Activated naive CD4-positive, alpha-beta T cell treated with anti-CD3 and anti-CD28 coated beads, Interleukin-2, amount 10 ng/mL, durations not matched to agents 7 days and 5 days (primary cell): Measurements from ENCODE around the gene BEST3.
"Not testable (repeated sequence)": the region's sequence is repeated elsewhere in the genome, so short reads cannot be mapped to it uniquely, and the experiment has no call there.

Source experiments
- CTCF ChIA-PET: fragments of 350-600 bp; sonication (Branson Sonifier 250); formaldehyde crosslinking; loops from one replicate; lab custom pipeline; 2021; ENCODE audit warnings: antibody characterized with exemption; lab: Charles Lee
- DNase-seq: peaks from one replicate; pipeline ENCODE4 v3.0.0-alpha.2; 2020
- H3K27ac Mint-ChIP-seq: one replicate; pipeline ENCODE4 v1.8.0; 2021; ENCODE audit warnings: mild to moderate bottlenecking, moderate library complexity, mixed read lengths
- H3K27me3 Mint-ChIP-seq: one replicate; pipeline ENCODE4 v1.8.0; 2021; ENCODE audit warnings: mild to moderate bottlenecking, mixed read lengths
- H3K36me3 Mint-ChIP-seq: one replicate; pipeline ENCODE4 v1.8.0; 2021; ENCODE audit warnings: mixed read lengths
- H3K4me1 Mint-ChIP-seq: one replicate; pipeline ENCODE4 v1.8.0; 2021; ENCODE audit warnings: mixed read lengths
- H3K4me3 Mint-ChIP-seq: one replicate; pipeline ENCODE4 v1.8.0; 2021; ENCODE audit warnings: mild to moderate bottlenecking, moderate library complexity, mixed read lengths
- H3K9me3 Mint-ChIP-seq: one replicate; pipeline ENCODE4 v1.8.0; 2021; ENCODE audit warnings: mixed read lengths

The BEST3 gene

DNA sequence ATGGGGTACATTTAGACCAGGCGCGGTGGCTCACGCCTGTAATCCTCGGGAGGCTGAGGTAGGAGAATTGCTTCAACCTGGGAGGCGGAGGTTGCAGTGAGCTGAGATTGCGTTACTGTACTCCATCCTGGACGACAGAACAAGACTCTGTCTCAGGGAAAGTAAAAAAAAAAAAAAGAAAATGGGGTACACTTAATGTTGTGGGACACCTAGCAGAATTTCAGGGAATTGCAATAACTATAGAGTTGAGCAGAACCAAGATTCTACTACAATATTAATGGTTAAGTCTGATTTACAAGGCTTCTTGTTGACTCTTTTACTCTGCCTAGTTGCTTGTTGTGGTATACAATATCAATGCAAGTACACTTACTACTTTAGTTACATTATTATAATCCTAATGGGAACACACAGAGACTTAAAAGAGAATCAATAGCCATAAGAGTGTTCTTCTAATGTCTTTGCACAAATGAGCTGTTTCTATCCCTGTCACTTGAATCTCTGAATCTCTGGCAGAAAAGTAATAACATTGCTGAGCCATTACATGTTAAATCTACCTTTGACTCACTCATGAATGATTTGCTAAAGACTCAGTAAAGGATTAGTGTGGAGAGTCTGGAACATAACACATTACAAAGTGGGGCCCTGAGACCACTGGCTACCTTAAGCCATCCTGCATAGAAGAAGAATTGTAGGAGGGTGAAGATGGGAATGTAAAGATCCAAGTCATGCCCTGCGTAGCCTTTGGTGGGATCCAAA is 22.7 kb downstream of the BEST3 start:
- no peak for DNase-seq
- CTCF ChIA-PET: no interaction called here
- Mint-ChIP-seq H3K36me3 (no peaks in the 10 kb centered on the region), H3K27ac (no peak overlapping the region), H3K4me3 (no peak overlapping the region), H3K4me1 (no peaks in the 10 kb centered on the region), H3K27me3 (no peaks in the 10 kb centered on the region), H3K9me3 (no peaks in the 10 kb centered on the region)

DNA sequence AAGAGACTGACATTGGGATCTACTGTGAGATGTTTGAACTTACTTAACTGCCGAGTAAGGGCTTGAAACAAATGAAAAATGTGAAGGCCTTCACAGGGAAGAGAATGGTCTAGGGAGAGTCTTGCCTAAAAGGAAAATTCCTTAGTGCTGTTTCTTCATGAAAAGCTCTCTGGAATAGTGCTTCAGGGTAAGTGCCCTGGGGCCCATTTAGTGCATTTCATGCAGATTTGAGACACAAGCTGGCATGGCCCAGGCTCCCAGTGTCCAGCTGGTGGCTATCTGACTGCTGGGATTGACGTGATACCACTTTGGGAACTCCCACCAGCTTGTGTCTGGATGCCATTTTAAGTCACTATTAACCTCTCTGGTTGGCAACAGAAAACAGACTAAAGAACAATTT is 26.9 kb downstream of the BEST3 start:
- Mint-ChIP-seq H3K4me1 (no peaks in the 10 kb centered on the region), H3K27ac (no peak overlapping the region), H3K9me3 (no peaks in the 10 kb centered on the region), H3K4me3 (no peak overlapping the region), H3K36me3 (no peaks in the 10 kb centered on the region), H3K27me3 (peaks cover 5% of the 10 kb centered on the region)
- CTCF ChIA-PET: no interaction called here
- DNase-seq: no peak

DNA sequence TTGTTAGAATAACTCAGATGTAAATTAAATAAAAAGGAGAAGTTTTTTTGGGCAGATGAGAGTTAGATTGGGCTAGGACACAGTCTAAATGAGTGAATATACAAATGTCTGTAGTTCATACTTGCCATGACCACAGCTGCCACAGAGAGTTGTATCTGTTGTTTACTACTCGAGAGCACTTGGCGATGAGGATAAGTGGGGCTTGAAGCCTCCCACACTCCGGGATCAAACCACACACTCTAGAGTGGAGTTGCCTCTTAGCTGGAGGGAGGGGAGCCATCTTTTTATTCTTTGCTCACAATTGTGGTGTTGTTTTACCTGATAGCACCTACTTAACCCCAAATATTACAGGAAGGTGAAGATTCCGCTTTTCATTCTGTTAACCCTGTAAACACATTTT is 27.5 kb downstream of the BEST3 start:
- no peak overlapping the region for H3K4me3 Mint-ChIP-seq
- no peaks in the 10 kb centered on the region for H3K36me3 Mint-ChIP-seq
- no peaks in the 10 kb centered on the region for H3K9me3 Mint-ChIP-seq
- CTCF ChIA-PET: no interaction called here
- no peak overlapping the region for H3K27ac Mint-ChIP-seq
- H3K27me3 Mint-ChIP-seq: peaks cover 5% of the 10 kb centered on the region
- no peaks in the 10 kb centered on the region for H3K4me1 Mint-ChIP-seq
- DNase-seq: no peak

DNA sequence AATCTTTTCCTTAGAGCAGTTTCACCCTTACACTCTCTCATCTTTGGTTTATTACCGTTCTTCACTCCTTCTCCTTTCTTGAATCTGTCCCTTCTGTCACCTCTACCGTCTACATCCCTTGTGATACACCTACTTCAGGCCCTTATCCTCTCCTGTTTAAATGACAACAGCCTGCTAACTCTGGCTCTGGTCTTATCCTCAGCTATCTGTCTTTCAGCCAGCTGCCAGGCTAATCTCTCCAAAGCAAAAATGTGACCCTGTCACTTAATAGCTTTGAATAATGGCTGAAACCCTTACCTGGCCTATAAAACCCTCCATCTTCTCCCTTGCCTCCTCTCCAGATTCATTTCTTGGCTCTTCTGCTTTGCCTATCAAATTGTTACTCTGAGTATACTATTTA is 32.3 kb downstream of the BEST3 start:
- H3K27me3 Mint-ChIP-seq: peaks cover 15% of the 10 kb centered on the region
- no peaks in the 10 kb centered on the region for H3K36me3 Mint-ChIP-seq
- H3K4me1 Mint-ChIP-seq: no peaks in the 10 kb centered on the region
- H3K4me3 Mint-ChIP-seq: no peak overlapping the region
- H3K27ac Mint-ChIP-seq: no peak overlapping the region
- CTCF ChIA-PET: no interaction called here
- no peaks in the 10 kb centered on the region for H3K9me3 Mint-ChIP-seq
- DNase-seq: no peak

DNA sequence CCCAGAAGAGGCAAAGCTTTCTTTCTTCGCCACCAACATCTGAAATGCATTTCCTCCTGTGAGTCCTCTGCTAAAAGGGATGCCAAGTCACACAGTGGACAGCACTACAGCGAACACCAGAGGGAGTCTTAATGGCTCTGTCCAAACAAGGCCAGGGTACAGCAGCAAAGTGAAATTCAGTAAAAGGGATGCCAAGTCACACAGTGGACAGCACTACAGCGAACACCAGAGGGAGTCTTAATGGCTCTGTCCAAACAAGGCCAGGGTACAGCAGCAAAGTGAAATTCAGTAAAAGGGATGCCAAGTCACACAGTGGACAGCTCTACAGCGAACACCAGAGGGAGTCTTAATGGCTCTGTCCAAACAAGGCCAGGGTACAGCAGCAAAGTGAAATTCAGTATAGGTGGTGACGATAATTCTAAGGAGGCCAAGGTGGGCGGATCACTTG is 34.1 kb downstream of the BEST3 start:
- H3K9me3 Mint-ChIP-seq, H3K4me1 Mint-ChIP-seq, H3K27ac Mint-ChIP-seq, CTCF ChIA-PET, DNase-seq, H3K36me3 Mint-ChIP-seq, H3K4me3 Mint-ChIP-seq: not testable (repeated sequence)
- peaks cover 19% of the 10 kb centered on the region for H3K27me3 Mint-ChIP-seq

DNA sequence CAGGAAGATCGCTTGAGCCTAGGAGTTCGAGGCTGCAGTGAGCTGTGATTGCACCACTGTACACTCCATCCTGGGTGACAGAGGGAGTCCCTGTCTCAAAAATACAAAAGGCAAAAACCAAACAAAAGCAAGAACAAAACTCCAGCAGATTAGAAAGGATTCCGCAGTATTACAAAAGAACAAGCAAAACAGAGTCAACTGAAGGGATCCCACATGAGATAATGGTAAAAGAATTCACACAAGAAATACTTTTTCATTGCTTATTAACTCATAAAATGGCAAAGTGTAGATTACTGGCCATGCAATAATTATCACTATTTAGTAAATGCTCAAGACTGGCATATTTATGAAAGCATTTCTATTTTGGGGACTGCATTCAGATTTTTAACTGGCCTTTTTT is 35.4 kb downstream of the BEST3 start:
- no peak for DNase-seq
- Mint-ChIP-seq H3K4me1 (no peaks in the 10 kb centered on the region), H3K27ac (no peak overlapping the region), H3K36me3 (no peaks in the 10 kb centered on the region), H3K9me3 (no peaks in the 10 kb centered on the region), H3K4me3 (no peak overlapping the region), H3K27me3 (peaks cover 19% of the 10 kb centered on the region)
- CTCF ChIA-PET: no interaction called here

DNA sequence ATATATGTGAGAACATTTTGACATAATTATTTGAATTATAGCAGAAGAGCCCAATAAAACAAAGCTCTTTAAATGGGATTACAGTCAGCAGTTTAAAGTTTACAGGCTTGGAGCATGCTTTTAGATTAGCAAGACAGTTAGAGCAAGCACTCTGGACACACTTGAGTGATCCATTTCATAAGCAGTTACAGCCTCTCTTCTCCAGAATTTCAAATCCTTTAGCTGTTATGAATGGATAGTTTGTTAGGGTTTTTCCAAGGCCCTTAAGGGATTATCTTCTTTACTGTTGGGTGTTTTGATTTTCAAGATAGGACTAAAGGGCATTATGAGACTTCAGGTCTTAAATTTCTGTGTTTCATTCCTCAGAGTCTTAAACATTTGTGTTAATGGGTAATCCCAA is 36.3 kb downstream of the BEST3 start:
- H3K4me3 Mint-ChIP-seq: no peak overlapping the region
- no peaks in the 10 kb centered on the region for H3K4me1 Mint-ChIP-seq
- CTCF ChIA-PET: interaction anchor here (1.3 kb wide), 1 partner anchor 23 kb away, joined by 3 read pairs; no protein-coding TSS in a partner anchor
- peaks cover 21% of the 10 kb centered on the region for H3K27me3 Mint-ChIP-seq
- no peak for DNase-seq
- H3K27ac Mint-ChIP-seq: no peak overlapping the region
- no peaks in the 10 kb centered on the region for H3K9me3 Mint-ChIP-seq
- no peaks in the 10 kb centered on the region for H3K36me3 Mint-ChIP-seq

DNA sequence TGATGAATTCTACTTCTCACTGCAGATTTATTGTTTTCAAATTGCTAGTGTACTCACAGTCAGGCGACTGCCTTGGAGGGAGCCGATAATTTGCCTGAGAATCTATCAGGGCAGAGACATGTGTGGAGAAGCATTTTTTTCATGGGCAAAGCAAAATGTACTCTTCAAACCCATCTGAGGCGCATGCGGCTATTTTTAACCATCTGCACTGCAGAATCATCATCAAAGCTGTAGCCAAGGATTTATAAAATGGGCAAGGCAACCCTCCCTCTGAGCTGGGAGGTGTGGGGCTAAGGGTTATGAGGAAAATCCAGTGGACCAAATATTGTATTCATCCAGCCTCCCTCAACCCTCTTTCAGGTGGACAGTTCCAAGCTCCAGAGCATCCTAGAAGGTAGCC is 37.7 kb downstream of the BEST3 start:
- CTCF ChIA-PET: interaction anchor here (1.3 kb wide), 1 partner anchor 22 kb away, joined by 3 read pairs; no protein-coding TSS in a partner anchor

DNA sequence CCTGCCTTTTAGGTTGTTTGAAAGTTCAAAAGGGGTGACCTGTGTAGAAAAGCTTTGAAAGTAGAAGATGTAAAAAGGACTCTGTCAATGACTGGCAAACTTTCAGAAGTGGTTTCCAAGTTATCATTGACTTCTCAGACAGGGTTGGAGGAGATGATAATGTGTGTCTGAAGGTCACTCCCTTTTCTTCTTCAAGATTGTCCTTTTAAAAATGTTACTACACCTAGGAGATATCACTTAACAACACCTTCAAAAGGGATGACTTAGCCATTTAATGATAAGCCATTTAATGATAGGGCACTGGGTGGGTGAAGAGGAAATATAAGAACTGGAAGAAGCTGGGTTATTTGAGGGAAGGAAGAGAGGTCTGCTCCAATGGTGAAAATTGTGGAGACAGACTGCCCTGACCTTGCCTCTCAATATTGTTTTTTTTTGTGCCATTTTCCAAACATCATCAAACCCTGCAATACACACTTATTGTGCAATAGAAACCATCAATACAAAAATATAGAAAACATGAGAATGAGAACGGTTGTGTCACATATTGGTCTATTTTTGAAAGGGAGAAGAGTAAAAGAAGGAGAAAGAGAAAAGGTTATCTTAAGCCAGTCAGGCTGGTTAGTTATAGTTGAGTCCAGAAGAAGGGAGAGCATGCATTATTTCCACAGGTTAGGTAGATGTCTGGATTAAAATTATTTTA is 38.8 kb downstream of the BEST3 start:
- no peak overlapping the region for H3K27ac Mint-ChIP-seq
- no peaks in the 10 kb centered on the region for H3K4me1 Mint-ChIP-seq
- peaks cover 25% of the 10 kb centered on the region for H3K27me3 Mint-ChIP-seq
- no peaks in the 10 kb centered on the region for H3K9me3 Mint-ChIP-seq
- CTCF ChIA-PET: no interaction called here
- no peak for DNase-seq
- H3K36me3 Mint-ChIP-seq: no peaks in the 10 kb centered on the region
- no peak overlapping the region for H3K4me3 Mint-ChIP-seq

More for the DNA sequence above, 37.7 kb downstream of the BEST3 start:
- Mint-ChIP-seq H3K27me3 (peaks cover 22% of the 10 kb centered on the region), H3K4me1 (no peaks in the 10 kb centered on the region), H3K27ac (no peak overlapping the region), H3K9me3 (no peaks in the 10 kb centered on the region), H3K36me3 (no peaks in the 10 kb centered on the region), H3K4me3 (no peak overlapping the region)
- DNase-seq: no peak

DNA sequence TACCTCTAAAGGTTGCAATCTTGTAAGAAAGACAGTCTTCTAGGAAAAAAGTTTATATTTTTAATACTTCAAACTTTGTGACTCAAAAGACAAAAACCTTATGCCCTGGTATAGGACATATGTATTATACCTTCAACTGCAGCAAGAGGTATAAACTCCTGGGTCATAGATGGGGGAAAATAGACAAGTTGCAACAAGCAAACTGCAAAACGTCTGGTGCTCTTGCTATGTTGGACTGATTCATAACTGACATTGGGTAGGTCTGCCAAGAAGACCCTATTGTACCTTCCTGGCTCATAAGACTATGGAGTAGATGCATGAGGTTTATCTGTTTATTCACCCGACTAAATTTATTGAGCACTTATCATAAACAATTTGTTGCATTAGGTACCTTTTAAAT is 40.9 kb downstream of the BEST3 start:
- CTCF ChIA-PET: no interaction called here
- H3K4me1 Mint-ChIP-seq: no peaks in the 10 kb centered on the region
- no peaks in the 10 kb centered on the region for H3K9me3 Mint-ChIP-seq
- no peak overlapping the region for H3K27ac Mint-ChIP-seq
- H3K27me3 Mint-ChIP-seq: peaks cover 20% of the 10 kb centered on the region
- H3K4me3 Mint-ChIP-seq: no peak overlapping the region
- no peaks in the 10 kb centered on the region for H3K36me3 Mint-ChIP-seq
- no peak for DNase-seq

DNA sequence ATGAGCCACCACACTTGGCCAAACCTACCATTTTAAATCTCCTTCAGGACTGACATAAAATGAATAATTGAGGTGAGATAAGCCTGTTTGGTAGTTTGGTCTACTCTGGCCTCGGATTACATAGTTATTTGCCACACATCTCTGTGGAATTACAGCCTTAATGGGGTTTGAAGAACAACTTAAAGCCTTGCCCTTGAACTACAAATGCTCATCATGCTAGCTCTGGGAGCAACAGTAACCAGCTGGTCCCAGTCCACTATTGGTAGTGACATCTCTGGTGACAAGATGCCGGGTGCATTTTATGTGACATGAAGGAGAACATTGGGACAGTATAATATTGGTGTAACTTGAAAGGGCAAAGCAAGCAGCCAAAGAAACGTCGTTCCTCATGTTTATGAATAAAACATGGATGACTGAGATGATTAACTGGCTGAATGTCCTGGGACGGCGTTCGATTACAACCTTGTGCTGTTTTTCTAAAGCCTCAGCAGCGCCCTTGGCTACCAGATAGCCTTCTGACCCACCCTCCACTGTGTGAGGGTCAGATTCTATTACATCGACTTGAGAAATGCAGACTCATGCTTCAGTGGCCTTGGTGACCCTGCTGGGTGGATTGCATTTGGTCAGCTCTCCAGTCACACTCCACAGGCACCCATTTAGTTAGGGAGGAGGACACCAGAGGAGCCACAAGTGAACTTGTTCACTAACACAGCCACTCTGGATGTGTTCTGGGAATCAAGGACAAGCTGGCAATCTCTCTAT is 41.5 kb downstream of the BEST3 start:
- CTCF ChIA-PET: no interaction called here
- Mint-ChIP-seq H3K27ac (no peak overlapping the region), H3K4me3 (no peak overlapping the region), H3K4me1 (no peaks in the 10 kb centered on the region), H3K9me3 (no peaks in the 10 kb centered on the region), H3K27me3 (peaks cover 20% of the 10 kb centered on the region), H3K36me3 (no peaks in the 10 kb centered on the region)
- no peak for DNase-seq

DNA sequence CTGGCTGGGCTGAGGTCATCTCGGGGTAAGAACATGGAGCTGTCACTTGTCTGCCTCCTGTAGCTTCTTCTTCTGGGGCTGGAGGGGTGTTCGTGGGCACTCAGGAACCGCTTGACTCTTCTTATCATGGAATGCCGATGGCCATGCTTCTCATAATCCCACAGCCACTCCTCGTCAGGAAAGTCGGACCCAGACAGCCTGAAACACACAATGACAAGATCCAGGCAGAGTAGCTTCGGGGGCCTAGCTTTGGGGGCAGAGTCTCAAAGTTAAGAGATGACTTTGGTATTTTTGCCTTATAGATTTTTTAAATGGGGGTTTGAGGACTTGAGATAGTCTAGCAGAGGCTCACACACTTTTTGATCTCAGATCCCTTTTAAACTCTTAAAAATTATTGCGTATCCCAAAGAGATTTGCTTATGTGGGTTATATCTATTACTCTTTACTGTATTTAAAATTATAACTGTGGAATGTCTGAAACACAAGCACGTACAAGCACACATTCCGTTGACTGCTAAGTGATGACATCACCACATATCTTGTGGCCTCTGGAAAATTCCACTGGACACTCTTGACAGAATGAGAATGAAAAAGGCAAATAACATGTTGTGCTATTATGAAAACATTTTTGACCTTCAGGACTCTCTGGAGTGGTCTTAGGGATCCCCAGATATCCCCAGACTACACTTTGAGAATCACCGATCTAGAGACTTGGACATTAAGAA is 43.3 kb downstream of the BEST3 start:
- no peaks in the 10 kb centered on the region for H3K9me3 Mint-ChIP-seq
- H3K27ac Mint-ChIP-seq: no peak overlapping the region
- CTCF ChIA-PET: no interaction called here
- H3K36me3 Mint-ChIP-seq: no peaks in the 10 kb centered on the region
- no peak for DNase-seq
- peaks cover 11% of the 10 kb centered on the region for H3K27me3 Mint-ChIP-seq
- H3K4me3 Mint-ChIP-seq: no peak overlapping the region
- no peaks in the 10 kb centered on the region for H3K4me1 Mint-ChIP-seq

DNA sequence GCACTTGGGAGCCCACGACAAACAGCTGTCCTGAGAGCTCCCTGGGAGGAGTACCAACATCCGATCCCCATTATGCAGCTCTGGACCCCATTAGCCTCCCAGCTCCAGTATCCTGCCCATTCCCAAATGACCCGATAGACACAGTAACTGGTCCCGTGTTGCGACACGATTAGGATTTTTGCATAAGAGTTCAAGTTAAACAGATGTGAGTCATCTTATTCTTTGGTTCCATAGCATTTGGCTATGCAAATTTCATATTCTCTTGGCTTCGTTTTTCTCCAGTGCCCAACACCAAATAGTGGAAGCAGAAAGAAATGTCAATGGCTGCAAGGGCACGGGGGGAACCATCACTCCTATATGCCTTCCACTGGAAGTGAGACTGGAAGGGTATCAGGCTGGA is 45.4 kb downstream of the BEST3 start:
- DNase-seq: no peak
- Mint-ChIP-seq H3K4me3 (no peak overlapping the region), H3K9me3 (no peaks in the 10 kb centered on the region), H3K27ac (no peak overlapping the region), H3K4me1 (no peaks in the 10 kb centered on the region), H3K27me3 (peaks cover 22% of the 10 kb centered on the region), H3K36me3 (no peaks in the 10 kb centered on the region)
- CTCF ChIA-PET: no interaction called here

DNA sequence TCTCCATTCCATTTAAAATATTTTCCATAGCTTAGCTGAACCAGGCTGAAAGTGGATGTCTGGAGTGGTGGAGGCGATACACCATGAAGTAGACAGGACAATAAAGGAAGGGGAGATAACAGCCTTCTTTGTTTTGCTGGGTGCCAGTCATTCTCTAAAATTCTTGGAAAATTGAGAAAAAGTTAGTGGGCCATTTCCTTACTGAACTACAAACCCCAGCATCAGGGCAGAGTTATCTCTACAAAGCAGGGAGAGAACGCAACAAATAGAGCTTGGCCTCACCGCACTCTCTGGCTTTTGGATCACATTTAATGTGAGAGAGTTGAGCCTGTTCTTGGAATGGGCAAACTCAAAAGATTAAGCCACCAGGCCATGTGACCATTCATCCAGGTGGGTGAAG is 47.2 kb downstream of the BEST3 start:
- no peak overlapping the region for H3K27ac Mint-ChIP-seq
- no peak overlapping the region for H3K4me3 Mint-ChIP-seq
- no peaks in the 10 kb centered on the region for H3K4me1 Mint-ChIP-seq
- DNase-seq: no peak
- H3K9me3 Mint-ChIP-seq: no peaks in the 10 kb centered on the region
- H3K36me3 Mint-ChIP-seq: no peaks in the 10 kb centered on the region
- CTCF ChIA-PET: interaction anchor here (1.1 kb wide), 1 partner anchor 12 kb away, joined by 3 read pairs; no protein-coding TSS in a partner anchor
- peaks cover 19% of the 10 kb centered on the region for H3K27me3 Mint-ChIP-seq
